ENCODE results near the gene SOS2. TPM values are rescaled to one million over a fixed set of nuclear protein-coding genes. Genes with fewer than 3 reads are reported as not detected.

Gene SOS2
- total RNA-seq, 1 experiment from 2014 or later, result 11.7 TPM

DNA sequence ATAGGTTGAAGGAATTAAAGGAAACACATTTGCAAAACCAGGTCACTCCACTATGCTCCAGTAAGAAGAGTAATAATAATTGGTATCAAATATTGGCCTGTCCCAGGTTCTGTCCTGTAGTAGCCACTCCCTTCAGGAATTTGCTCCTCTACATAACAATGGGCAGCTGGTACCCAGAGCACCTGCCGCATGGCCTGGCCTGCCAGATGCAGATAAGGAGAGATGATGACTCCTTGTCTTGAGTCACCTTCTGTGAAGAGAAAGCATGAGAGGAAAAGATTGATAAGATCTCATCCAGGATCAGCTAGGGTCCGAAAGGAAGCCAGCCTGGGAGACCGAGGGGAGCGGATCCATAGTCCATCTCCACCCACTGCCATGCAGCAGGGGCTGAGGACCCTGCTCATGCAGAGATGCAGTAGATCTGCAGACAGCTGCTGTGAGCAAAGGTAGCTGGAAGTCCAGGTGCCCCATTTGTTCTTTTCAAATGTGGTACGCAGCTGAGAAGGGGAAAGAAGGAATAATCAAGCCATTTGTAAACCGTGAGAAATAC, 139.3 kb downstream of the SOS2 start:
- Histone ChIP-seq H3K27ac (ENCODE audit: low read depth, low read length) (no peak overlapping the region), H3K9ac (ENCODE audit: low read length) (no peak overlapping the region), H3K4me1 (ENCODE audit: control insufficient read depth in 1 of 2, insufficient read depth in 2 of 2, low read length in 2 of 2) (no peaks in the 10 kb centered on the region), H3K79me2 (ENCODE audit: insufficient read depth, low read length) (no peaks in the 10 kb centered on the region), H3K4me3 (replicated peaks in 1 of 2; ENCODE audit: low read depth in 1 of 2, low read length in 2 of 2) (no peak overlapping the region), H3K36me3 (ENCODE audit: control insufficient read depth in 1 of 2, insufficient read depth in 2 of 2, low read length in 2 of 2) (no peaks in the 10 kb centered on the region), H2AFZ (ENCODE audit: low read depth, low read length, poor library complexity, severe bottlenecking) (no peak overlapping the region), H3K27me3 (ENCODE audit: insufficient read depth, low read length) (no peaks in the 10 kb centered on the region), H3K9me2 (ENCODE audit: insufficient read depth) (no peaks in the 10 kb centered on the region), H4K20me1 (ENCODE audit: insufficient read depth) (no peaks in the 10 kb centered on the region), H3K9me3 (ENCODE audit: control insufficient read depth in 1 of 2, insufficient read depth in 1 of 2, low read depth in 1 of 2, low read length in 2 of 2) (no peaks in the 10 kb centered on the region), H3K4me2 (ENCODE audit: low read length) (no peak overlapping the region)
- POLR2A ChIA-PET, result no interaction called here
- intact Hi-C loops (cut with micrococcal nuclease), result no loop called here
- no peak for TF ChIP-seq ATF3 (IDR thresholded peaks at IDR 0.05)
- TF ChIP-seq, protein P1, sequence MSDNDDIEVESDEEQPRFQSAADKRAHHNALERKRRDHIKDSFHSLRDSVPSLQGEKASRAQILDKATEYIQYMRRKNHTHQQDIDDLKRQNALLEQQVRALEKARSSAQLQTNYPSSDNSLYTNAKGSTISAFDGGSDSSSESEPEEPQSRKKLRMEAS (IDR thresholded peaks at IDR 0.05), result no peak
- RAD21 ChIA-PET (ENCODE audit: low non-redundant PET in 1 of 2, low total read pairs in 2 of 2, uncharacterized antibody in 2 of 2, unreplicated experiment in 2 of 2), result no interaction called here
- no TSS peak for BruUV-seq (replicated peaks)
- CTCF ChIA-PET, result no interaction called here
- DNase-seq (ENCODE audit: low read depth, low spot score) (no peak), ATAC-seq (no peak)

- H3K9ac ChIP-seq (ENCODE audit: low read length), result no peak overlapping the region
- ATAC-seq (no peak), DNase-seq (ENCODE audit: low read depth, low spot score) (no peak)
- ChIA-PET RAD21 (ENCODE audit: low non-redundant PET in 1 of 2, low total read pairs in 2 of 2, uncharacterized antibody in 2 of 2, unreplicated experiment in 2 of 2) (no interaction called here), POLR2A (no interaction called here), CTCF (no interaction called here)
- no peaks in the 10 kb centered on the region for H3K9me2 ChIP-seq (ENCODE audit: insufficient read depth)
- no peaks in the 10 kb centered on the region for H4K20me1 ChIP-seq (ENCODE audit: insufficient read depth)
- BruUV-seq (replicated peaks), result no TSS peak
- H3K27me3 ChIP-seq (ENCODE audit: insufficient read depth, low read length), result no peaks in the 10 kb centered on the region
- no peaks in the 10 kb centered on the region for H3K9me3 ChIP-seq (ENCODE audit: control insufficient read depth in 1 of 2, insufficient read depth in 1 of 2, low read depth in 1 of 2, low read length in 2 of 2)
- H3K27ac ChIP-seq (ENCODE audit: low read depth, low read length), result no peak overlapping the region
- H3K79me2 ChIP-seq (ENCODE audit: insufficient read depth, low read length), result no peaks in the 10 kb centered on the region
- H2AFZ ChIP-seq (ENCODE audit: low read depth, low read length, poor library complexity, severe bottlenecking), result no peak overlapping the region
- intact Hi-C loops (cut with micrococcal nuclease), result no loop called here
- H3K36me3 ChIP-seq (ENCODE audit: control insufficient read depth in 1 of 2, insufficient read depth in 2 of 2, low read length in 2 of 2), result no peaks in the 10 kb centered on the region
- H3K4me1 ChIP-seq (ENCODE audit: control insufficient read depth in 1 of 2, insufficient read depth in 2 of 2, low read length in 2 of 2), result no peaks in the 10 kb centered on the region
- H3K4me2 ChIP-seq (ENCODE audit: low read length), result no peak overlapping the region
- H3K4me3 ChIP-seq (replicated peaks in 1 of 2; ENCODE audit: low read depth in 1 of 2, low read length in 2 of 2), result no peak overlapping the region
- TF ChIP-seq POLR2A (IDR thresholded peaks at IDR 0.05; ENCODE audit: borderline replicate concordance, extremely low read depth, insufficient read depth, insufficient read length), result no peak
- TF ChIP-seq, protein P1 (IDR thresholded peaks at IDR 0.05), result no peak
- TF ChIP-seq REST (IDR thresholded peaks at IDR 0.05; ENCODE audit: low read depth), result no peak
- no peak for TF ChIP-seq SIN3A (IDR thresholded peaks at IDR 0.05; ENCODE audit: low read depth)
- TF ChIP-seq ZBTB33 (IDR thresholded peaks at IDR 0.05; ENCODE audit: extremely low read depth, insufficient replicate concordance, low read length), result no peak
- no peak for TF ChIP-seq POLR2AphosphoS5 (IDR thresholded peaks at IDR 0.05; ENCODE audit: low read depth, low read length)
- TF ChIP-seq EZH2 (IDR thresholded peaks at IDR 0.05), result no peak
- TF ChIP-seq, protein P2, sequence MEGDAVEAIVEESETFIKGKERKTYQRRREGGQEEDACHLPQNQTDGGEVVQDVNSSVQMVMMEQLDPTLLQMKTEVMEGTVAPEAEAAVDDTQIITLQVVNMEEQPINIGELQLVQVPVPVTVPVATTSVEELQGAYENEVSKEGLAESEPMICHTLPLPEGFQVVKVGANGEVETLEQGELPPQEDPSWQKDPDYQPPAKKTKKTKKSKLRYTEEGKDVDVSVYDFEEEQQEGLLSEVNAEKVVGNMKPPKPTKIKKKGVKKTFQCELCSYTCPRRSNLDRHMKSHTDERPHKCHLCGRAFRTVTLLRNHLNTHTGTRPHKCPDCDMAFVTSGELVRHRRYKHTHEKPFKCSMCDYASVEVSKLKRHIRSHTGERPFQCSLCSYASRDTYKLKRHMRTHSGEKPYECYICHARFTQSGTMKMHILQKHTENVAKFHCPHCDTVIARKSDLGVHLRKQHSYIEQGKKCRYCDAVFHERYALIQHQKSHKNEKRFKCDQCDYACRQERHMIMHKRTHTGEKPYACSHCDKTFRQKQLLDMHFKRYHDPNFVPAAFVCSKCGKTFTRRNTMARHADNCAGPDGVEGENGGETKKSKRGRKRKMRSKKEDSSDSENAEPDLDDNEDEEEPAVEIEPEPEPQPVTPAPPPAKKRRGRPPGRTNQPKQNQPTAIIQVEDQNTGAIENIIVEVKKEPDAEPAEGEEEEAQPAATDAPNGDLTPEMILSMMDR (IDR thresholded peaks at IDR 0.05 in 2 of 3, conservative IDR thresholded peaks at IDR 0.05 in 1 of 3; ENCODE audit: borderline replicate concordance in 1 of 3, insufficient read depth in 1 of 3, low read depth in 2 of 3, low read length in 2 of 3), result no peak
- no peak for TF ChIP-seq ELF1 (IDR thresholded peaks at IDR 0.05; ENCODE audit: borderline replicate concordance, low read depth)
These were observed 140.0 kb downstream of the SOS2 start for GRCh38 chr14:50091240-50091913.

Data from HCT116 (cell line).